Karpas-422 (cell line): Measurements from ENCODE around the gene ZMYND11. TPM values are rescaled to one million over a fixed set of nuclear protein-coding genes. Genes with fewer than 3 reads are reported as not detected.

Source experiments
- DNase-seq: peaks from one replicate; pipeline ENCODE4 v3.0.0-alpha.2; 2015
- H2AFZ ChIP-seq: fragments of 200-600 bp; sonication (generic); 2 replicates; pipeline ENCODE4 v1.6.1; 2014; ENCODE audit warnings: antibody characterized with exemption, low read length, mixed read lengths
- H3K27ac ChIP-seq: fragments of 200-600 bp; sonication (generic); 2 replicates; pipeline ENCODE4 v1.5.1; 2014; ENCODE audit warnings: mild to moderate bottlenecking, low read length, moderate library complexity
- H3K27me3 ChIP-seq: fragments of 200-600 bp; sonication (generic); 2 replicates; pipeline ENCODE4 v1.6.1; 2014; ENCODE audit warnings: low read length, mixed read lengths
- H3K36me3 ChIP-seq: fragments of 200-600 bp; sonication (generic); 2 replicates; pipeline ENCODE4 v1.6.1; 2014; ENCODE audit warnings: low read length, mixed read lengths; ENCODE audit not compliant: insufficient read depth
- H3K4me1 ChIP-seq: fragments of 200-600 bp; sonication (generic); 2 replicates; pipeline ENCODE4 v1.6.1; 2014; ENCODE audit warnings: mild to moderate bottlenecking, low read length, mixed read lengths
- H3K4me2 ChIP-seq: fragments of 200-600 bp; sonication (generic); 2 replicates; pipeline ENCODE4 v1.6.1; 2014; ENCODE audit warnings: low read length, low read depth, mild to moderate bottlenecking; ENCODE audit not compliant: poor library complexity, severe bottlenecking
- H3K4me3 ChIP-seq: fragments of 200-600 bp; sonication (generic); 2 replicates; pipeline ENCODE4 v1.5.1; 2014; ENCODE audit warnings: mild to moderate bottlenecking, antibody characterized with exemption, low read length, mixed read lengths
- H3K79me2 ChIP-seq: fragments of 200-600 bp; sonication (generic); 2 replicates; pipeline ENCODE4 v1.6.1; 2014; ENCODE audit warnings: mild to moderate bottlenecking, low read length, mixed read lengths
- H3K9ac ChIP-seq: fragments of 200-600 bp; sonication (generic); 2 replicates; pipeline ENCODE4 v1.6.0; 2014; ENCODE audit warnings: low read length
- H3K9me2 ChIP-seq: fragments of 200-600 bp; sonication (generic), shearing (Covaris generic); replicated peaks from 2 replicates; pipeline ENCODE4 v1.6.0; 2014; ENCODE audit warnings: mild to moderate bottlenecking, low read length, moderate library complexity; ENCODE audit not compliant: insufficient read depth
- H3K9me3 ChIP-seq: fragments of 300-700, 200-600 bp; sonication (generic); 2 replicates; pipeline ENCODE4 v1.6.1; 2014; ENCODE audit warnings: low read length, mixed read lengths
- H4K20me1 ChIP-seq: fragments of 200-600 bp; sonication (generic); 2 replicates; pipeline ENCODE4 v1.6.1; 2014; ENCODE audit warnings: mild to moderate bottlenecking, antibody characterized with exemption, low read length, low read depth; ENCODE audit not compliant: insufficient read depth
- total RNA-seq: library from RNA; depleted of rRNA; stranded (reverse); fragments of >200 nt; shearing (Covaris generic); gene quantifications from 2 replicates; pipeline ENCODE4 v1.2.3, GENCODE V29; 2014; ENCODE audit warnings: low replicate concordance

ZMYND11 gene
- total RNA-seq, 1 experiment from 2014 or later: 8.3 TPM

DNA sequence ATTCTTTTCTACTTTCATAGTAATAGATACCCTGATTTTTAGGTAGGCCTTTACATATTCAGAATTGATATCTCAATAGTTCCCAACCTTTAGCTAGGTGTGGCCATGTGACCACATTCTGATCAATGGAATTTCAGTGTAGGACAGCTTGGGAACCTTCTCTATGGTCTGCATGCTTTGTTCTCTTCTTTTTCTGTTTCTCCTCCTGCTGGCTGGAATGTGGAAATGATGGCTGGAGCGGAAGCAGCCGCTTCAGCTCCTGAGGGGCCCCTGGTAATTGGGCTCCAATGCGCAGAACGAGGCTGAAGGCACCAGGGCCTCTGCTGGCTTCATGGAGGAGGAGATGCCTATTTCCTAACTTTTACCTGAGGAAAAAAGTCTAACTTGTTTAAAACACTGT, 152.6 kb downstream of the ZMYND11 start:
- no peaks in the 10 kb centered on the region for H3K9me2 ChIP-seq
- H3K4me1 ChIP-seq: peaks cover 3% of the 10 kb centered on the region; the same call in 1 of the 2 replicates
- no peaks in the 10 kb centered on the region for H4K20me1 ChIP-seq
- no peak overlapping the region for H2AFZ ChIP-seq
- H3K9ac ChIP-seq: no peak overlapping the region
- H3K9me3 ChIP-seq: no peaks in the 10 kb centered on the region
- H3K79me2 ChIP-seq: no peaks in the 10 kb centered on the region
- H3K4me2 ChIP-seq: no peak overlapping the region
- no peak overlapping the region for H3K27ac ChIP-seq
- H3K36me3 ChIP-seq: no peaks in the 10 kb centered on the region
- no peak for DNase-seq
- no peaks in the 10 kb centered on the region for H3K27me3 ChIP-seq
- H3K4me3 ChIP-seq: no peak overlapping the region

DNA sequence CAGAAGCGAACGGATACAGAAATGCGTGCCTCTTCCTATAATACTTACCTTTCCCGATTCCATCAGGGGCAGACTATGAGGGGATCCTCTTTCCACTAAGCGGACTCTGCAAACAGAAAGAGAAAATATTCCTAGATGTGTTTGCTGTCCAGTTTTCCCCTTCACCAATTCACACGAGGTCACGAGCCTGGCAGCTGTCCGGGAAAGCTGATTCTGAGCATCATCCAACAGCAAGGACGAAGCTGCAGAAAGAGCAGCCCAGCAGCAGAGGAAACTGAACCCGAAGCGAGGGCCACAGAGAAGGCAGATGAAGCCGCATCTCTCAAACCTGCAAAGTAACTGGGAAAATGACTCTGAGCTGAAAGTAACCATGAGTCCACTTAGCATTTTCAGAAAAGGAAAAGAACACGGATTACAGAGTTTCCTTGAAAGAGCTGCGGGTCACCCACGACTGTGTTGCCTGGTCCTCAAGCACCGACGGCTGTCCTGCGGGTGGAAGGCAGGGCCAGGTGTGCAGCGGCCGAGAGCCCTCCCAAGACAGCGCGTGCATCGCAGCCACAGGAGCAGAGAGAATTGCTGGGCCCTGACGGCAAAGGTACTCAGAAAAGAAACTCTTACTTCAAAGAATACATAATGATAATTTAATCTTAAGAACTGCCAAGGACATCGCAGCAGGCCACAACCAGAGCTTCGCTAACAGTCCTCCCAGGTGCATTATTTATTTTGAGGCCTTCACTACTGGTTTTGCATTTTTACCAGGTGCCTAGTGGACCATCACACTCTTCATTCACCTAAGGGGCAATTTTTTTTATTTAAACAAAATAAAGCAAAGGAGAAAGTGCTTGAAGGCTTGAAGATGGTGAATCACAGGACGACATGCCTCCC, 153.3 kb downstream of the ZMYND11 start:
- Histone ChIP-seq H3K27ac (no peak overlapping the region), H3K4me2 (no peak overlapping the region), H3K36me3 (no peaks in the 10 kb centered on the region), H3K4me1 (peaks cover 2% of the 10 kb centered on the region; the same call in 1 of the 2 replicates), H3K79me2 (no peaks in the 10 kb centered on the region), H3K9me3 (no peaks in the 10 kb centered on the region), H3K9me2 (no peaks in the 10 kb centered on the region), H3K4me3 (no peak overlapping the region), H2AFZ (no peak overlapping the region), H4K20me1 (no peaks in the 10 kb centered on the region), H3K27me3 (0 out of 2 replicates have a peak, but pooled peaks cover under 1% of the 10 kb centered on the region), H3K9ac (no peak overlapping the region)
- DNase-seq: no peak

GRCh38 chr10:289581-289980, 154.3 kb downstream of the ZMYND11 start:
- Histone ChIP-seq H3K27ac (no peak overlapping the region), H4K20me1 (no peaks in the 10 kb centered on the region), H3K4me1 (no peaks in the 10 kb centered on the region), H3K9ac (no peak overlapping the region), H3K79me2 (no peaks in the 10 kb centered on the region), H3K27me3 (0 out of 2 replicates have a peak, but pooled peaks cover 2% of the 10 kb centered on the region), H3K9me3 (no peaks in the 10 kb centered on the region), H3K36me3 (no peaks in the 10 kb centered on the region), H3K9me2 (no peaks in the 10 kb centered on the region), H3K4me3 (no peak overlapping the region), H2AFZ (no peak overlapping the region), H3K4me2 (no peak overlapping the region)
- DNase-seq: no peak

GRCh38 chr10:290026-290725, 154.9 kb downstream of the ZMYND11 start:
- Histone ChIP-seq H3K9me3 (no peaks in the 10 kb centered on the region), H3K79me2 (no peaks in the 10 kb centered on the region), H3K4me1 (no peaks in the 10 kb centered on the region), H3K27ac (no peak overlapping the region), H3K4me3 (no peak overlapping the region), H2AFZ (no peak overlapping the region), H3K9me2 (no peaks in the 10 kb centered on the region), H3K4me2 (no peak overlapping the region), H3K9ac (no peak overlapping the region), H4K20me1 (no peaks in the 10 kb centered on the region), H3K27me3 (0 out of 2 replicates have a peak, but pooled peaks cover 2% of the 10 kb centered on the region), H3K36me3 (no peaks in the 10 kb centered on the region)
- no peak for DNase-seq

DNA sequence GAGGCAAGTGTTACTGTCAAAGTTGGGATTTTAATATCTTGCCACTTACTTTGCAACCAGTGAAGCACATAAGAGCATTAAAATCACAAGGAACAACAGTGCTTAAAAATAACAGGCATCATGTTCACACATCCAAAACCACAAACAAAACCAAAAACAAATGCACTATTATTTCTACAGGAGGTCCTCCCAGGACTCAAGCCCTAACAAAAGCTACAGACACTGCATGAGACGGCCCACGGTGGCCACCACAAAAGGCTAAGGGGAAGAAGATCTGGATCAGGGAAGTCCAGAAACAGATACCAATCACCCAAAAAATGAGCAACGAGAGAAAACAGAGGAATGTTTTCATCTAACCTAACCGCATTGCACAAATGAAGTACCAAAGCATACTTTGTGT, 158.4 kb downstream of the ZMYND11 start:
- Histone ChIP-seq H3K4me2 (no peak overlapping the region), H4K20me1 (no peaks in the 10 kb centered on the region), H3K27ac (no peak overlapping the region), H3K9ac (no peak overlapping the region), H3K36me3 (no peaks in the 10 kb centered on the region), H3K4me3 (no peak overlapping the region), H3K9me2 (no peaks in the 10 kb centered on the region), H3K4me1 (no peaks in the 10 kb centered on the region), H2AFZ (no peak overlapping the region), H3K27me3 (0 out of 2 replicates have a peak, but pooled peaks cover 2% of the 10 kb centered on the region), H3K79me2 (no peaks in the 10 kb centered on the region), H3K9me3 (no peaks in the 10 kb centered on the region)
- DNase-seq: no peak

DNA sequence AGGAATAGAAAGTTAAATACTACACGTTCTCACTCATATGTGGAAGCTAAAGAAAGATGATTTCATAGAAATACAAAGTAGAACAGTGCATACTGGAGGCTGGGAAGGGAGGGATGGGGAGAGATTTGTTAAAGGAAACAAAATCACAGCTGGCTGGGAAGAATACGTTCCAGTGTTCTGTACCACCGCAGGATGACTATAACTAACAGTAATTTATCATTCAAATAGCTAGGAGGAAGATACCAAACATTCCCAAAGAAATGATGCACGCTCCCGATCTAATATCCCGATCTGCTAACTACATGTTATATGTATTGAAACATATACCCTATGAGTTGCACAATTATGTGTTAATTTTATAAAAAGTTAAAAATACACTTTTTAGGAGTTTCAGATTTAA, 162.3 kb downstream of the ZMYND11 start:
- Histone ChIP-seq H3K27me3 (0 out of 2 replicates have a peak, but pooled peaks cover 2% of the 10 kb centered on the region), H3K9me3 (no peaks in the 10 kb centered on the region), H4K20me1 (no peaks in the 10 kb centered on the region), H3K4me3 (no peak overlapping the region), H3K4me2 (no peak overlapping the region), H3K9ac (no peak overlapping the region), H3K79me2 (no peaks in the 10 kb centered on the region), H3K27ac (no peak overlapping the region), H2AFZ (no peak overlapping the region), H3K36me3 (no peaks in the 10 kb centered on the region), H3K4me1 (no peaks in the 10 kb centered on the region), H3K9me2 (no peaks in the 10 kb centered on the region)
- no peak for DNase-seq

GRCh38 chr10:298033-298432, 162.8 kb downstream of the ZMYND11 start:
- Histone ChIP-seq H3K36me3 (no peaks in the 10 kb centered on the region), H3K9me2 (no peaks in the 10 kb centered on the region), H2AFZ (no peak overlapping the region), H3K9me3 (no peaks in the 10 kb centered on the region), H3K9ac (no peak overlapping the region), H3K4me1 (no peaks in the 10 kb centered on the region), H3K4me2 (no peak overlapping the region), H4K20me1 (no peaks in the 10 kb centered on the region), H3K4me3 (no peak overlapping the region), H3K79me2 (no peaks in the 10 kb centered on the region), H3K27ac (no peak overlapping the region), H3K27me3 (0 out of 2 replicates have a peak, but pooled peaks cover 2% of the 10 kb centered on the region)
- no peak for DNase-seq

GRCh38 chr10:299512-299911, 164.3 kb downstream of the ZMYND11 start:
- Histone ChIP-seq H3K4me1 (no peaks in the 10 kb centered on the region), H3K9ac (no peak overlapping the region), H3K27ac (no peak overlapping the region), H3K79me2 (no peaks in the 10 kb centered on the region), H3K9me3 (no peaks in the 10 kb centered on the region), H3K36me3 (no peaks in the 10 kb centered on the region), H3K4me2 (no peak overlapping the region), H3K4me3 (no peak overlapping the region), H4K20me1 (no peaks in the 10 kb centered on the region), H3K9me2 (no peaks in the 10 kb centered on the region), H2AFZ (no peak overlapping the region), H3K27me3 (no peaks in the 10 kb centered on the region)
- DNase-seq: no peak
